HS-27A (cell line): ENCODE results near the gene HHAT.

Experiments
- DNase-seq: peaks from one replicate; pipeline ENCODE4 v3.0.0-alpha.2; 2012; ENCODE audit warnings: low read depth, missing footprints

The HHAT gene

DNA sequence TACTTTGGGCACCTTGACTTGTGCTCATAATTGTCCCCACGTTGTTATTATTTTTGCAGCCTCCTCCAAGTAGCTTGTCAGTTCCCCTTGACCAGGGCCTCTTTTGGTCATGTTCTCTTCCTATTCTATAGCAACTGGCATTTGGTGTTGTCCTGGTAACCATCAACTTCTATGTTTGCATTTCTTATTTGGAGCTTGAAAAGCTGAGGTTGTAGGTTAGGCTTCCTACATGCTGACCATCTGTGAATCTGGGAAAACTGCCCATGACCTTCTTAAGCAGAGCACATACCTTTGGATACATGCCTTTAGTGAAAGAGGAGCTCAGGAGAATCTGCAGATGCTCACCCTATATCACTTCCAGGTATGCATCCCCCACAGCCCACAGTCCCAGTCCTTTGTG is 160.8 kb downstream of the HHAT start:
- DNase-seq: no peak

DNA sequence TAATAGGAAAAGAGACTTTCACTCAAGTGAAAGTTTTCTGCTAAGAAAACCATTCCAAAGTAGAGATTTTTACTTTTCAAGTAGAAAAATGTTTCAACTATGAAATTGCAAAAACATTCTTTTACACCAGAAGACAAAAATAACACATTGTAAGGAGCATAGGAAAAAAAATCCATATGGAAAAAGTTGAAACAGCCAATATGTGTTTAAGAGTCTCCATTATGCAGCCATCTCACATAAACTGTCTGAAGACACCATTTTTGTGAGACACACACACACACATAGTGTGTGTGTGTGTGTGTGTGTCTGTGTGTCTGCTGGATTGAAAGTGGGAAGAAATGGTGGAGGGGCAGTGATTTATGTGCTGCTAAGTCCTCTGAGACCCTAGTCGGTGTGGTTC is 162.1 kb downstream of the HHAT start:
- DNase-seq: no peak

DNA sequence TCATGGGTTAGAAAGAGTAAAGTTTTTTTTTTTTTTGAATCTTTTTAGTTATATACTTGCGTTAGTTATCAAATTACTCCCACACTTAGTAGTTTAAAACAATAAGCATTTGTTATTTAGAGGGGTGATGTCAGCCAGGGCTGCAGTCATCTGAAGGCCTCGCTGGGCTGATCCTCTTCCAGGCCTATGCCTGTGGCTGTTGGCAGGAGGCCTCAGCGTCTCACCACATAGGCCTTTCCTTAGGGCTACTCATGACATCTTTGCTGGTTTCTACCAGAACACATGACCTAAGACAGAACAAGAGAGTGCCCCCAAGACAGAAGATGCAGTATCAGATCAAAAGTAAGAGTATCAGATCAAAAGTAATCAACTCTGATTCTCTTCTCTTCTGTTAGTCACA is 167.4 kb downstream of the HHAT start:
- DNase-seq: no peak

- no peak for DNase-seq
Measured at GRCh38 chr1:210499956-210500355, 171.3 kb downstream of the HHAT start.

- DNase-seq: no peak
Measured at GRCh38 chr1:210500831-210501230, 172.1 kb downstream of the HHAT start.

DNA sequence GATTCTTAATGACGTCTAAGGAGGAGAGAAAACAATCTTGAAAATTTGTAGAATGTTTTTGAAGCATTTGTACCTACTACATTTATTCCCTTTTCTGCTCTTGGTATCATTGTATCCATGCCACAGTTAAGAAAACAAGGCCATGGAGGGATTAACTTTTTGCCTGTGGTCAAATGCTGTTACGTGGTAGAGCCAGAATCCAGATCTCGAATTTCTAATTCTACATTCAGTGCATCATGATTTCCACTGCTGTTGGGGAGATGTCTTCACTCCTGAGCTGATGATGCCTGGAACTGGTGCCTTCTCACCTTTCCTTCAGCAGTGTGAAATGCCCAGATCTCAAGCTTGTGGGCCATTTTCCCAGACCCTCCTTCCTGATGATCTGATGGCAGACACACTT is 175.6 kb downstream of the HHAT start:
- no peak for DNase-seq

- no peak for DNase-seq
Measured at GRCh38 chr1:210505601-210506496, 177.1 kb downstream of the HHAT start.

DNA sequence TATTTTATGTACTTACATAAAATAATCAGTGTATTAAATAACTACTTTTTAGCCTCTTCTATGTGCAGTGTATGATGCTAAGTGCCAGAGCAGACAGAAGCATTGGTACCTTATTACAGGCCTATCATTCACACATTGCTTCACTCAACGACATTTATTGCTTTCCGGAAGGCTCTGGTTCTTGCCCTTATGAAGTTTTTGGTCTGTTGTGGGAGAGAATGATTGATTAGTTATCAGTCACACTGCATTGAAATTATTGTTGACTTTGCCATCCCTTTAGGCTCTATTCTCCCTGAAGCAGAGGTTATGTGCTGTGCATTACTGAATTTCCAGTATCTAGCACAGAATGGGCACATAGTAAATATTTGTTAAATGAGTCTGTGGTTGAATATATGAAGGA is 178.0 kb downstream of the HHAT start:
- DNase-seq: no peak

DNA sequence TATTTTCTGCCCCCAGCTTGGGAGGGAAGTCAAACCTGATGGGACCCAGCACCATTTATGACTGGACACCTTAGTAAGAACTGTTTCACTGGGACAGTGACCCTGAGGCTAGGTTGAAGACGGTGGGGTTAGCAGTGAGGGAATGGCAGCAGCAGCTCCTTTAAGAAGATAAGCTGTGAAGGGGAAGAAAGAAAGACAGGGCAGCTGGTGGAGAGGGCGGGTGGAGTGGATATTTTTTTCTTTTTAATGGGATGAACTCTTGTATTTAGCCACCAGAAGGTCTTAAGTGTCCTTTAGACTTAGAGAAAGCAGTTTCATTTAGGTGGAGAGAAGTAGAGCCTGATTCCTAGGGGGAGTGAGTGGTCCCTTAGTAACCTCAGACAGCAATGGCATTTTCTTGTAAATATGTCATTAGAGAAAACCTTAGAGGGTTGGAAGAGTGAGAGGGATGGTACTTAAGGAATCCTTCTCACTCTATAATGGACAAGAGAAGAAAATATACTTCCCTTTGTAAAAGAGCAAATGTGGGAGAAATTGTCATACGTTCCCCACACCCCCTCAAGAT is 187.5 kb downstream of the HHAT start:
- no peak for DNase-seq

DNA sequence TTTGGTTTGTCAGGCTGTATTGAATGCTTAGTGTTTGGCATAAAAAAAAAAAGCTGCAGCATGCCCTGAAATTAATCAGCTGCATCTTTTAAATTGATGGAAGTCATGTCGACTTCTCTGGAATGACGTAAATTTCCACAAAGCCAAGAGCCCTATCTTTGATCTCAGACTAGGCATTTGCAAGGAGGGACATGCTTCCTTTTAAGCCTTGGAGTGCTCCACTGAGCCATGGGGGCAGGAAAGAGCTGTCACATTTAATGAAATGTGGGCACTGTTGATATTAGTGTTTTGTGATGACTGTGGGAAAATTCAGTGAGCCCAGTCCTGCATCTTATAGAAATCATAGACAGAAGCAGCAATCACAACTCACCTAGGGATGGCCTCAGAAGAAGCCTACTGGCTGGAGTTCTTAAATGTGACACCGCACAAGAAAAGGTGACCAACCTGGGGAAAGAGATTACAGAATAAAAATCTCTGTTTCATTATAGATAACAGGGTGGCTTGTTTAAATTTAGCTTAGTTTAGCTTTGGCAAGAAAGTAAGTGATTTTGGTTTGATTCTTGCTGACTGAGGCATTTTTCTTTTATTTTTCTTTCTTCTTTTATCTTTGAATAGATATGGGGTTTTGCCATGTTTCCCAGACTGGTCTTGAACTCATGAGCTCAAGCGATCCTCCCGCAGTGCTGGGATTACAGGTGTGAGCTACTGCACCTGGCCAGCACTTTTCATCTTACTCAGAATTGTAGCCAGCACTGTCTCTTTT is 188.2 kb downstream of the HHAT start:
- no peak for DNase-seq

- DNase-seq: no peak
Measured at GRCh38 chr1:210523830-210524229, 195.1 kb downstream of the HHAT start.

GRCh38 chr1:210525716-210526454 is 197.2 kb downstream of the HHAT start:
- DNase-seq: no peak

DNA sequence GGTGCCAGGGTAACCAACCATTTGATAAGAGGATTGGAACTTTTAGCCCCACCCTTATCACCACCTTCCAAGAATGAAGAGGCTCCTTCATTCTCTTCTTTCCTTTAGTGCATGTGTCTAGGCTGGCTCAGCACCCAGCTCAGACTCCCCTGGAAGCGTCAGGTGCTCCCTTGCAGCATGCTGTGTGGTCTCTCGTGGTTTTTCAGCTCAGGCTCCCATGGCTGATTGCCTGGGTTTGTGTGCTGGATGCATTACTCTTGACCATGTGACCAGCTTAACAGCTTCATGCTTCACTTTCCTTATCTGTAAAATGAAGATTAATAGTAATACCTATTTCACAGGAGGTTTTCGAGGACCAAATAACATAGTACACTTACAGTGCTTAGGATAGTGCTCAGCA is 198.4 kb downstream of the HHAT start:
- DNase-seq: no peak

GRCh38 chr1:210531475-210532222 is 202.9 kb downstream of the HHAT start:
- DNase-seq: no peak

GRCh38 chr1:210532223-210532598 is 203.5 kb downstream of the HHAT start:
- no peak for DNase-seq

- DNase-seq: no peak
Measured at GRCh38 chr1:210535761-210536160, 207.1 kb downstream of the HHAT start.

DNA sequence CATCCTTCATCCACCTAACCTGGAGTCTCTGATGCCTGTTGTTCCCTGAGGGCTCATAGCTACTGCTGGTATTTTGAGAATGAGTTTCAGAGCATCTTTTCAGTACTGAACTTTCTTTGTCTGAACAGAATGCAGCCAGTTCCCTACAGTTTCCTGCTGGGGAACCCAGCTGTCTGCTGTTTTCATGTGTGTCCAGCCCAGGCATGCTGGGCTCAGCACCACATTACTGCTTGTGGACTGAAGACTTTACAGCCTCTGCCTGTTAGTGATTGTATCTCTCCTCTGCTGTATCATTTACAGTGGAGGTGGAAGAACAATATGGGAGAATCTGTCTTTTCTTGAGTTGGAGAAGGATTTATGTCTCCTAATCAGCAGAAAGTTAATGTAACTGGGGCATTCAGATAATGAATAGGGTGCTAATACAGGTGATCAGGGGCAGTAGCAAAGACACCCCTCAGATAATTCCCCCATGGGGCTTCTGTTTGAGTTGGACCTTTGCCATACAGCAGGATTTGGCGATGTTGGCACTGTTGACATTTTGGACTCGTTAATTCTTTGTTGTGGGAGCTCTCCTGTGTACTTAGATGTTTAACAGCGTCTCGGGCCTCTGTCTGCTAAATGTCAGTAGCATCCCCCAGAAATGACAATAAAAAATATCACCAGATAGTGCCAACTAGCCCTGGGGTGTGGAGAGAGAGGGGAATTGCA is 207.7 kb downstream of the HHAT start:
- DNase-seq: no peak

DNA sequence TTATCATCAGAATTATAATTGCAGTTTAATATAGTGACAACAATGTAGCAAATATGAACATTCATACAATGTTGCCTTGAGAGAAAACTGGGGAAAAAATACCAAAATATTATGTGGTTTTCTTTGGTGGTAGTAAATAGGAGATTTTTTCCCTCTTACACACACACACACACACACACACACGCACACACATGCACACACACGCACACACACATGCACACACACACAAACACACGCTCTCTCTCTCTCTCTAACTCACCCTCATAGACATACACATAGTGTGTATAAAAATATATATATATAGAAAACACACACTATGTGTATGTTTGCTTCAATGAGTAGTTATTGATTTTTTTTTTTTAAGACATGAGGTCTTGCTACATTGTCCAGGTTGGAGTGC is 211.6 kb downstream of the HHAT start:
- DNase-seq: no peak

- DNase-seq: no peak
Measured at GRCh38 chr1:210541680-210542358, 213.1 kb downstream of the HHAT start.

- no peak for DNase-seq
Measured at GRCh38 chr1:210551899-210552298, 223.2 kb downstream of the HHAT start.
